ENCODE results near the gene NPPA.

Gene NPPA

DNA sequence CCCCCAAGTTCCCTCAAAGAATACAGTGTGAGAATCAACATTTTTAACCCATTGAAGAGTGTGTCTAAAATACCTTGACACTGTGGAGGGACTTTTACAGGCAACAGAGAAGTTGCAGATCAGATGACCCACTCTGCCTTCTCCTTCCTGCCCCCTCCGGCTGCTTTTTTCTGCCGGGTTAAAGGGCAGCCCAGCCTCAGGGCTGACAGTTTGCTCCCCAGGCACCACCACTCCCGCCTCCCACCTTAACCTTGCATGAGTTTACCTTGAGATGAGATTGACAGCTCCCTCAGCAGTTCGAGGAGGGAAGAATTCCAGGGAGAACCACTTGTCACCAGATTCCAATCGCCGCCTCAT, 45.0 kb downstream of the NPPA start:
- Histone ChIP-seq H3K36me3 (peaks cover 17% of the 10 kb centered on the region), H3K27me3 (ENCODE audit: insufficient read depth, low read depth, severe bottlenecking) (no peaks in the 10 kb centered on the region), H3K27ac (no peak overlapping the region), H3K4me3 (ENCODE audit: low read depth, low read length) (no peak overlapping the region), H3K9me3 (ENCODE audit: severe bottlenecking) (no peaks in the 10 kb centered on the region)
- DNase-seq, result no peak
- TF ChIP-seq, protein P1, sequence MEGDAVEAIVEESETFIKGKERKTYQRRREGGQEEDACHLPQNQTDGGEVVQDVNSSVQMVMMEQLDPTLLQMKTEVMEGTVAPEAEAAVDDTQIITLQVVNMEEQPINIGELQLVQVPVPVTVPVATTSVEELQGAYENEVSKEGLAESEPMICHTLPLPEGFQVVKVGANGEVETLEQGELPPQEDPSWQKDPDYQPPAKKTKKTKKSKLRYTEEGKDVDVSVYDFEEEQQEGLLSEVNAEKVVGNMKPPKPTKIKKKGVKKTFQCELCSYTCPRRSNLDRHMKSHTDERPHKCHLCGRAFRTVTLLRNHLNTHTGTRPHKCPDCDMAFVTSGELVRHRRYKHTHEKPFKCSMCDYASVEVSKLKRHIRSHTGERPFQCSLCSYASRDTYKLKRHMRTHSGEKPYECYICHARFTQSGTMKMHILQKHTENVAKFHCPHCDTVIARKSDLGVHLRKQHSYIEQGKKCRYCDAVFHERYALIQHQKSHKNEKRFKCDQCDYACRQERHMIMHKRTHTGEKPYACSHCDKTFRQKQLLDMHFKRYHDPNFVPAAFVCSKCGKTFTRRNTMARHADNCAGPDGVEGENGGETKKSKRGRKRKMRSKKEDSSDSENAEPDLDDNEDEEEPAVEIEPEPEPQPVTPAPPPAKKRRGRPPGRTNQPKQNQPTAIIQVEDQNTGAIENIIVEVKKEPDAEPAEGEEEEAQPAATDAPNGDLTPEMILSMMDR (IDR thresholded peaks at IDR 0.05; ENCODE audit: low read depth, low read length), result no peak

DNA sequence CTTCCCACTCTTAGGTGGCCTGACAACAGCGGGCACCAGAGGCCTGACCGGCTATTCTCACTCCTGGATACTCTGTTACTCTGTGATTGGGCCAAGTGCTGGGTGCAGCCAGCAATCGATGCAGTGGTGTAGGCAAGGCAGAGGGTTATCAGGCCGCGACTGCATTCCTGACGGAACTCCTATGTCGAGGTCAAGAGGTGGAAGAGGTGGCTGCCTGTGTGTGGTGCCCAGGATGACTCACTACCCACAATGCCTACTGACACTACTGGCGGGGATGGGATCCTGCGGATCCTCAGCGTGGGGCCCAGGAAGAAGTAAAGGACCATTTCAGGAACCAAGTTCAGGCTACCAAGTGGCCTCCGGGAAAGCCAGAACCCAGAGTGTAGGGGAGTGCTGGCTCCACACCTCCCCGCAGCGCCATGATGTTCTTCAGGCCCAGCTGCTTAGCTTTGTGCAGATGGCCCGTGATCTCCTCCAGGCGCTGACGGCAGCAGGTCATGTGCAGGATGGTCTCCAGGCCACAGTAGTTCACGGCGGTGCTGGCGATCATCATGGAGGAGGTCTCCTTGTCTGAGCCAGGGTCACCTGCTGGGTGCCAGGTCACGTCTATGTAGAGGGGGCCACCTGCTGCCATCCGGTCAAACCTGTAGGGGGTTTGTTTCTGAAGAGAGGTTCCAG, 46.7 kb downstream of the NPPA start:
- no peak for DNase-seq
- no peaks in the 10 kb centered on the region for H3K9me3 ChIP-seq (ENCODE audit: severe bottlenecking)
- no peak overlapping the region for H3K4me3 ChIP-seq (ENCODE audit: low read depth, low read length)
- no peaks in the 10 kb centered on the region for H3K27me3 ChIP-seq (ENCODE audit: insufficient read depth, low read depth, severe bottlenecking)
- TF ChIP-seq, protein P1 (IDR thresholded peaks at IDR 0.05; ENCODE audit: low read depth, low read length), result no peak
- H3K27ac ChIP-seq, result no peak overlapping the region
- peaks cover 12% of the 10 kb centered on the region for H3K36me3 ChIP-seq

DNA sequence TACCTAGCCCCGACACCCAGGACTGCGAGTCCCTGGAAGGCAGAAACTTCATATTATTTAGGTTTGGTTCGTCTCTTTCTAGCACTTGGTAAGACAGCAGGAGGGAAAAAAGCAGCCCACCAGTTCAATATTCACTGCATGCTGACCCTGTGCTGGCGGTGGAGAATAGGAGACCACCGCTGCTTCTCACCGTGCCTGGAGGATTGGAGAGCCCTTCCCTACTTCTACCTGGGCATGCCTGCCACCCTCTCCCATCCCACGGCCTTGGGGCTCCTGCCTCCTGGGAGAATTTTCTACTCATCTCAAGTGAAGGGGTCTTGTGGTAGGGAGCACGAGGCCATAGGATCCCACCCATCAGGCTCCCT, 47.2 kb downstream of the NPPA start:
- Histone ChIP-seq H3K27me3 (ENCODE audit: insufficient read depth, low read depth, severe bottlenecking) (no peaks in the 10 kb centered on the region), H3K9me3 (ENCODE audit: severe bottlenecking) (no peaks in the 10 kb centered on the region), H3K4me3 (ENCODE audit: low read depth, low read length) (no peak overlapping the region), H3K36me3 (peaks cover 17% of the 10 kb centered on the region), H3K27ac (no peak overlapping the region)
- DNase-seq, result no peak
- TF ChIP-seq, protein P1 (IDR thresholded peaks at IDR 0.05; ENCODE audit: low read depth, low read length), result no peak

DNA sequence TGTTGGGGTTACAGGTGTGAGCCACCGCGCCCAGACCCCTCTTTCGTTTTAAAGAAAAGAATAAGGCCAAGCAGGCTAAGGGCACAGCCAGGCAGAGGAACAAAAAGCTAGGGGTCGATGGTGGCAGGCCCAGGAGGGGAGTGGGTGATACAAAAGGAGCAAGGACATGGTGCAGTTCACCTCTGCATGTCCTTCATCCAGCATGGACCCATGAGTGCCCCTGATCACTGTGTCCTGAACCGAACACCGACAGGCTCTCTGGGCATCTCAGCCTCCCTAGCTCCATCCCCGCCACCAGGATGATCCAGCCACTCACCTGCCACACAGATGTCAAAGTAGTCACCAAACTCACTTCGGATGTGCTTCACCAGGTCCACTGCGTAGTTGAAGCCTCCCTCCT, 47.7 kb downstream of the NPPA start:
- H3K9me3 ChIP-seq (ENCODE audit: severe bottlenecking), result no peaks in the 10 kb centered on the region
- no peaks in the 10 kb centered on the region for H3K27me3 ChIP-seq (ENCODE audit: insufficient read depth, low read depth, severe bottlenecking)
- peaks cover 20% of the 10 kb centered on the region for H3K36me3 ChIP-seq
- H3K4me3 ChIP-seq (ENCODE audit: low read depth, low read length), result no peak overlapping the region
- TF ChIP-seq, protein P1 (IDR thresholded peaks at IDR 0.05; ENCODE audit: low read depth, low read length), result no peak
- H3K27ac ChIP-seq, result no peak overlapping the region
- DNase-seq, result no peak

DNA sequence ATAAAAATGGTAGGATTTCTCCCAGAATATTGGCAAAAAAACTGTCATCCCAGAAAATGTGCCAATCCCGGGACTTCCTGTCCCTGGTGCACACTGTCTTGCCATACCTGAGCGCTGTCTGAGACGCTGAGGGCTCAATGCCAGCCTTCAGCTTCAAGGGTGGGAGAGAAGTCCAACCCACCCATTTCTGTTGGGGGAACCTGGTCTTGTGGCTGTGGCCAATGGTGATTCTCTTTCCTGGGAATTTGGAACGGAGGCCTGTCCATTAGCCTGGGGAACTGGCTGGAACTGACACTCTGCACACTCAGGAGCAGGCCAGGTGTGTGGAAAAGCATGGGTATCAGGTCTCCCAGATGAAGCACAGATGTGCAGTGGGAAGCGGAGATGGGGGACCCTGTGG, 48.5 kb downstream of the NPPA start:
- TF ChIP-seq, protein P1 (IDR thresholded peaks at IDR 0.05; ENCODE audit: low read depth, low read length), result no peak
- Histone ChIP-seq H3K27ac (no peak overlapping the region), H3K27me3 (ENCODE audit: insufficient read depth, low read depth, severe bottlenecking) (no peaks in the 10 kb centered on the region), H3K4me3 (ENCODE audit: low read depth, low read length) (no peak overlapping the region), H3K36me3 (peaks cover 26% of the 10 kb centered on the region), H3K9me3 (ENCODE audit: severe bottlenecking) (no peaks in the 10 kb centered on the region)
- no peak for DNase-seq

Data from WERI-Rb-1 (cell line).